Activated naive CD4-positive, alpha-beta T cell treated with anti-CD3 and anti-CD28 coated beads, Interleukin-2, amount 50 U/mL, for 16 hours (primary cell): ENCODE results near the gene TNK1.
A peak's percentile ranks its signal among the peaks of the same experiment; 100 is the strongest.

Experiments
- DNase-seq: peaks from one replicate; pipeline ENCODE4 v3.0.0-alpha.2; 2020

The TNK1 gene

DNA sequence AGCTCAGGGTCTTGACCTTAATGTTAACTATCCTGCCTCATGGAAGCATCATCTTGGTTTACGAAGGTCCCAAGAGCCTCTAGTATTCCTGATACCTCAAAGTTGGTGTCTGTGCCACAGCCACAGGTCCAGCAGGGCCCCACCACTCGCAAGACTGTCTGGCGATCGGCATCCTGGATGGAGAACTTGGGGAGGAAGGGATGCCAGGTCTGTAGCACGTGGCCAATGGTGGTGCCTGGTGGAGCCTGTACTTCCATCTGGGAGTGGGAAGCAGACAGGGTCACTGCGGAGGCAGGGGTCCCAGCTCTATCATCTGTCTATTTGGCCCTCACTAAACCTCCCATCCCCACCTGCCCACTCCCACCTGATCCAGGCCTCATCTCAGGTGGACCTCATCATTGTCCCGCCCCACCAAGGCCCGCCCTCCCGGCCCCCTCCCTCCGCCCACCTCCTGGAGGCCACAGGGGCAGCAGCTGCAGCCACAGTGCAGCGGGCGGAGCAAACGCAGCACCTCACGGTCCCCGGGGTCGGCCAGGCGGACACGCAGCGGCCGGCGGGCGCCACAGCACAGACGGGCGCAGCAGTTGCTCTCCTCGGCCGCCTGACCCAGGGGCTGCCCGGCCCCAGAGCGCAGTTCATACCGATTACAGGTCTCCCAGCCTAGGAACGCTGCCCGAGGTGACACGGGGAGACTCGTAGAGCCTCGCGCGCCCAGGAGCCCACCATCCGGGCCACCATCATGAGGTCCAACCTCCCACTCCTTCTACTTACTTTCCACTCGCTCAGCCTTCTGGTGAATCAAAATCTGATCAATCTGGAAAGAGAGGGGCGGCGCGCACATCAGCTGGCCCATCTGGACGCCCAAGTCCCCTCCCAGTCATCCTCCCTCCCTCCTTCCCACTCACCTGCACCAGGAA, 12.1 kb downstream of the TNK1 start:
- no peak for DNase-seq

DNA sequence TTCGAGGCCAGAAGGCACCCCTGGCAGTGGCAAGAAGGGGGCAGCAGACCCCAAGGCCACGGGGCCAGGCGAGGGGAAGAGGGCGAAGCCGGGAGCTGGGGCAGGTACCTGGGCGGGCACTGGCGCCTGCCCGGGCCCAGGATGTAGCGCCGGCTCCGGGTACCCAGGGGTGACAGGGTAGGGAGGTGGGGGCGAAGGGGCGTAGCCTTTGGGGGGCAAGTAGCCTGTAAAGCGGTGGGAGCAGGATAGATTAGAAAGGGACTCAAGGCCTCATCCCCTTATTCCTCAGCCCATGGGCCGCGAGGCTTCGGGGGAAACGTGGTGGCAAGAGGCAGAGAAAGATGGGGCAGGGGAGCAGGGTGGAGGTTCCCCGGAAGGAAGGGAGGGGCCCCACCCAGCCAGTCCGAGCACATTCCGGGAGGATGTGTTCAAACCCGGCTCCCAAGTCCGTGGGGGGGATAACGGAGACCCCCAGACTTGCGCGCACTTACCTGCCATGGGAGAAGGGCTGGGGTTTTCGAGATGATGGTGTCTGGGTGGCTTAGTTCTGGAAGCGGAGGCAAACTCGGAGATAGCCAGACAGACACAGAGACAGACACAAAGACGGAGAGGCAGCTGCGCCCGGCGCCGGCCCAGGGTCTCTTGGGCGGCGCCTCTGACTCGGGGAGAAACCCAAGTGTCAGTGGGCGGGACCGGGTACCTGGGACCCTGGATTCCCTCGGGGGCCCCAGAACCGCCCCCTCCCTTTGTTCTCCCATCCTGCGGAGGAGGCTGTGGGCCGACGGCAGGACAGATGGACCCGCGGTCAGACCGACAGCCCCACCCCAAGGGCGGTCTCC, 12.9 kb downstream of the TNK1 start:
- peak; percentile 66 for DNase-seq

DNA sequence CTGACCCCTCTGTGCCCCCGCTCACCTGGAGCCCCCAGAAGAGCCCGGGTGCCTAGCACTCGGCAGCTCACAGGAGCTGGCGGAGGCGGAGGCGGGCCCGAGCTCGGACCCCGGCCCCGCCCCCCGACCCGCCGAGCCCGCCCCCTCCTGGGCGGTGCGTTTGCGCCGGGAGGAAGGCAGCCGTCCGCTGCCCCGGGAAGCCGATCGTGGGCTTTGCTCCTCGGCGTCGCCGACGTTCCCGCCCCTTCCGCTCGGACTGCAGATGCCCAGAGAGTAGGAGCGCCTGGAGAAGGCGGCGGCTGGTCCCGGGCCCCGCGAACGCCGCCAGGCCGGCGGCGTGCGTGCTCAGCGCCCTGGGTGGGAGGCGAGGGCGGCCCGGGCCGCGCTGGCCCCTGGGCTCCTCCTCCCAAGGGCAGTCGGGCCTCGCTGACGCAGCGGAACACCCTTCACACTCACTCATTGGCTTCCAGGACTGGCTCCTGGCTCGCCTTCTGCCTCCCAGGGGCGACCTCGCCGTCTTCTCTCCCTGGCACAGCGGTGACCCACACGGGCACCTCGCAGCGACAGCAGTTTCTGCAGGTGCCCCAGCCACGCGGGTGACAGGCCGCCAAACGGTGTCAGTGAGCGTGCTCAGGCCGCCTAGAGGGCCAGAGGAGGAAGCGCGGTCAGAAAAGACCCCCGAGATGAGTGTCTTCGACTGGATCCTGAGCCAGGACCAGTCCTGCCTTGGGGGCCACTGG, 13.7 kb downstream of the TNK1 start, which contains the start of gene PLSCR3:
TSS of gene PLSCR3 (minus strand) at position 74 of the 740 bp plus-strand sequence. CDS start 415 bp downstream, outside the sequence.
- peak; percentile 85 for DNase-seq

DNA sequence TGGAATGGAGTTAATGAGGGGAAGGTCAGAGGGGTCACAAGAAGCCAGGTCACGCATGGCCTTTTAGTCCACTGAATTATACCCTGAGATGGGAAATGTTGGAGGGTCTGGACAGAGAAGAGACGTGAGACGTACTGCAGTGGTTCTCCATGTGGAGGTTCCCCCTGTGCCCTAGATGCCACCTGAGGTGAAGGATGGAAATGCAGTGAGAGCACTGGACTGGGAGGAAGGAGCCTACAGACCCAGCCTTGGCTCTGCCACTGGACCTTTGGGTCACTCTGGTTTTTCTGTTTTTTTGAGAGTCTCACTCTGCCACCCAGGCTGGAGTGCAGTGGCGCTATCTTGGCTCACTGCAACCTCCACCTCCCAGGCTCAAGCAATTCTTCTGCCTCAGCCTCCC, 15.3 kb downstream of the TNK1 start:
- DNase-seq: no peak

DNA sequence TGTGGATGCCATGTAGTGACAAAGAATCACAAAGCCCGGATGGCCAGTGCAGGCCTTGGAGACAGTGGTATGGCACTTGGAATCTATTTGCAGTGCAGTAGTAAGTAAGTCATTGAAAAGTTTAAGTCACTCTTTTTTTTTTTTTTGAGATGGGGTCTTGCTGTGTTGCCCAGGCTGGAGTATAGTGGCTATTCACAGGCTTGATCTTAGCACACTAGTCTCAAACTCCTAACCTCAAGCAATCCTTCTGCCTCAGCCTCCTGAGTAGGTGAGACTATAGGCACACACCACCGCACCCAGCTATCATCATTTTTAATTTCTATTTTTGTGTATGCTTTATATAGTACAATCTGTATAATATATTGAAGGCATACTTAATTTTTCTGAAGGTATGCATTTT, 17.7 kb downstream of the TNK1 start:
- DNase-seq: no peak

DNA sequence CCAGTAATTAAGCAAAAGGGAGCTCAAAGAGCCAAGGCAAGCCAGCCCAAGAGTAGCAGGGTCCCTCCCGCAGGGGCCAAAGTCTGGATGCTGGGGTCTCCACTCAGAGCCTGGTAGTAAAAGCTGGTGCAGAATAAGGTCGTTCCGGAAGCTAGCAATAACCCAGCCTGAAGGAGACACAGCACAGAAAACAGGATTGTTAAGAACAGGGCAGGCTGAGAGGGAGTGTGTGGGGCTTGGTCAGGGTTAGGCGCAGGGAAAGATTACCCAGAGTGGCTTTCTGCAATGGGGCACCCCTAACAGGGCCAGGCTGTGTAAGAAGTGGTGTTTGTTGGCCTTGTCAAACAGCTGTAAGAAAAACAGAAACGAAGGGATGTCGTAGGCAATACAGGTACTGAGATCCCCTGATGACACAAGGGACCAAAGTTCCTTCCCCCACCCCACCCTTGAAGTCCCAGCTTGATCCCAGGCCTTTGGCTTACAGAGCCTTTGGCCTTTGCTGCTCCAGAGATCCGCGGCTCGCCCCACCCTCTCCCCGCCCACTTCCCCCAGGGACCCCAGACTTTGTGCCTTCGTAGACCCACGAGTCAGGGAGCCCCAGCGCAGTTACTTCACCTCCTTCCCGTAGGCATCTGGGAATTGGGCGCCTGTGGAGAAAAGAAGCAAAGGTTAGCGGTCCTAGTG, 22.3 kb downstream of the TNK1 start:
- no peak for DNase-seq

DNA sequence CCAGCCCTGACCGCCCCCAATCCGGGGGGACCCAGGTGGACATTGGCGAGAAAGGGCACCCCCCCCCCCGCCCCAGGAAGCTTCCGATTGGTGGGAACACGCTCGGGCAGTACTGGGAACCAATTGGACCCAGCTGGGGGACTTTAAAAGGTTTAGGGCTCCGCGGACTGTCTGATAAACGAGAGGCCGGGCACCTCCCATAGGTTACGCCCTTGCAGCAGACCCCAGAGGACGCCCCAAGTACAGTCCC, 22.8 kb downstream of the TNK1 start:
- no peak for DNase-seq

DNA sequence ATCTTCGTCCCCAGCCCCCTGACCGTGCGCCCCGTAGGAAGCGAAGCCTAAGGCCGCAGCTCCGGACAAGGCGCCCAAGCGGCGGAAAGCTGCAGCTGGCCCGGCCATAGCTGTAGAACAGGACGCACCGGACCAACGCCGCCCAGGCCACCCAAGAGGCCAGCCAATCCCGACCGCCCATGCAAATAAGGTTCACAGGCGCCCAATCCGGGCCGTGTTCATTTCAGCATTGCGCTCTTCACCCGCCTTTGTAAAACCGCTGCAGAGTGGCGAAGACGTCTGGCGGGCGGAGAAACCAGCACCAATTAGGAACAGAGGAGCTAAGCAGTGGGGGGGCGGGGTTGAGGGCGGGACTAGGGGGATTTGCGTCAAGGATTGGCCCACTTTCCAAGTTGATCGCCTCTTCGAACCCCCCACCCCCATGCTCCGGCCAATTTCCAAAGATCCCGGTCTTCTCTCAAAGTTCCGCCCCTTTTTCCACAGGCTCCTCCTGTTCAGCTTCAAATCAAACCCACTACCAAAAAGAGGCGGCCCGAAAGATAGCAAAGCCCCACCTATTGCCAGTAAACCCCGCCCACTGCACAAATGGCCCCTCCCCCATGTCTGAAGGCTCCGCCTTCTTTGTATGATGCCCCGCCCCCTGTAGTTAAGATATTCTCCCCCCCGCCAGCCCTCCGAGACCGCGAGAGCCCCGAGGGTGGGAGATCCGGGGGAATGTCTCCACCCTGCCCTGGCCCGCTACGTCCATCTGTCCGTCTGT, 23.3 kb downstream of the TNK1 start, which contains the start of gene TMEM256:
TSS of gene TMEM256 (minus strand) at position 121 of the 760 bp plus-strand sequence. CDS start at position 108, 13 bp downstream.
- DNase-seq: peak; percentile 94

DNA sequence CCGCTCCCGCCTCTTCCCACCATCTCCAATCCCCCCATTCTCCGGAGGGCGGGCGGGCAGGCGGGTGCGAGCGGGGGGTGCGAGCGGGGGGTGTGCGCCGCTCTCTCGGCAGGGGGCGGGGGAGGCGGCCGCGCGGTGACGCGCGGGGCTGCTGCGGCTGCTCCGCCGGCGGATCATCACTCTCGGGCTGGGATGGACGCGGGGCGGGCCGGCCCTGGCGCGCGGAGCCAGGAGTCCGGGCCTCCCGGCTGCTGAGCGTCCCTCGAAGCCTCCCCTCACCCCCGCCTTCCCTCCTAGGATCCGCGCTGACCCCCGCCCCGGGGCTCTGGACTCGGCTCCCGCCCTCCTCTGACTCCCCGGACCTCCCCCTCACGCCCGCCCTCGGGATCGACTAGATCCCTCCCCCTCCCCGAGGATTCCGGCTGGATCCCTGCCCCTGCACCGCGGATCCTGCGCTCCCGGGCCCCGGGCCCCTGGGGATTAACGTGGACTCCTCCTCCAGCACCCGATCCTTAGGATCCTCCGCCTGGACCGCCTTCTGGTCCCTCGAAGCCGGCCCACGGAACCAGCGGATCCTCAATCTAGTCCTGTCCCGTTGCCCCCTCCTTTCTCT, 24.0 kb downstream of the TNK1 start:
- DNase-seq: peak; percentile 78

DNA sequence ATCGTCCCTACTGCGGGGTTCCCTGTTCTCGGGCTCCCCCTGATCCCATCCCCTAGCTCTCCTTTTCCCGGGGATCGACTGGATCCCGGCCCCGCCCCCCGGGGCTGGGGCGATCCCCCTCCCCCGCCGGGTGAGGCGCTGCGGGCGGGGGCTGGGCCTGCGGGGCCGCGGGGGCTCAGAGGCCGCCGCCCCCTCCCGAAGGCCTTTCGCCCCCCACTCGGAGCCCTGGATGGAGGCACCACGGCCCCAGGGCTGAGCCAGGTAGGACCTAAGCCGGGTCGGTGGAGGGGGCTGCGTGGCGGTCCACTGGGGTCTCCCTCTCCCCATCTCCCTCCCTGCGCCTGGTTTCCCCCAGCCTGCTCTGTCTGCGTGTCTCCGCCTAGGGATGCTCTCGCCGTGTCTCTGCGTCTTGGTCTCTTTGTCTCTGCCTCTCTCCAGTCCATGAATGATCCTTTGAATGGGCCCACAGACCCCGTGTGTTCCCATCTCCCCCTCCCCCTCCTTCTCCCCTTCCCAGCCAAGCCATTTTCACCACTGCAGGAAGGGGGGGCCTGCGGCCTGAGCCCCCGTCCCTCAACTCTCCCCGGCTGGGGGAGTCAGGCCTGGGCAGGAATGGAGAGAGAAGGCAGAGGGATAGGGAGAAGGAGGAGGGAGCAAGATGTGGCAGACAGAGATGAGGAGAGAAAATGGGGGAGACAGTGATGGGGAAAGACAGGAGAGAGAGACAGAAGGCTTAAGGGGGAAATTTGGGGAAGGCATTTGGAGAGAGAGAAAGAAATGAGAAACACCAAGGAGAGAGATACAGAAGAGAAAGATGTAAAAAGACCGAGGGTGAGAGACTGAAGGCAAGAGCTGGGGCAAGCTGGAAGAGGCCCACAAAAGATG, 24.7 kb downstream of the TNK1 start:
- DNase-seq: no peak

DNA sequence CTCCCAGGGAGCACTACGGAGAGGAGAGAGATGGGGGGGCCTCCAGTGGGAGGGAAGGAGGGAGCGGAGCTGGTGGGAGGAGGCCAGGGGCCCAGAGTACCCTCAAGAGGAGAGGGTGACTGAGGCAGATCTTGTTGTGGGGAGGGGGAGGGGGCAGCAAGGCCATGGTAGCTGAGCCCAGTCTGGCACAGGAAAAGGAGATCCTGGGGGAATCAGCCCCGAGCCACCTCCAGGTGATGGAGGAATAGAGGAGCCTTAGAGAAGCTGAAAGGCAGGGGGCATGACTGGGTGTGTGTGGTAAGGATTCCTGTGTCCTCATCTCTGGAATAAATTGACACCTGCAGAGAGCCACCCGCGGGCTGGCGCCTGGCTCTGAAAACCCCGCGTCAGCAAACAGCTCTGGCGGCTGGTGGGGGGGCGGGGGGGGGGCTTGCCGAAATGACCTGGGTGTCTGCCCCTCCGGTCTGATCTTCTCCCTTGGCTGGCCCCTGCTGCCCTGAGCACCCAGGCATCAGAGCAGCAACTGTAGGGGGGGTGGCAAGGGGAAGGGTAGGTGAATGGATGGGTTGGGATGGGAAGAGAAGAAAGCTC, 25.4 kb downstream of the TNK1 start:
- DNase-seq: no peak

DNA sequence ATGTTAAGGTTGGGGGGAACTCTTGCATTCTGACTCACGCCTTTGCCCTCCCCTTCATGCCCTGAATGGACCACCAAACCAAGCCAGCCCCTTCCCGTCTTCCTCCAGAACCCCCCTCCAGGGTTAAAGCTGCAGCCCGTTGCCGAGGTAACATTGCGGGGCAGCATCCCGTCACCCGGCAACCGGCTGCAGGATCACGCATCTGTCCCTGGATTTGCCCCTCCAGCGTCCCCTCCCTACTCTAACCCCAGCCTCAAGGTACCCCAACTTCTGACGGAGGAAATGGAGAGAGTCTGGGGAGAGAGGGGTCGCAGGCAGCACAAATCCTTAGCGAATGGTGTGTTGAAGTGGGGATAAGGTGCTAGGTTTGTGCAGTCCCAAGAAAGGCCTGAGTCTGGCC, 26.2 kb downstream of the TNK1 start:
- DNase-seq: no peak

DNA sequence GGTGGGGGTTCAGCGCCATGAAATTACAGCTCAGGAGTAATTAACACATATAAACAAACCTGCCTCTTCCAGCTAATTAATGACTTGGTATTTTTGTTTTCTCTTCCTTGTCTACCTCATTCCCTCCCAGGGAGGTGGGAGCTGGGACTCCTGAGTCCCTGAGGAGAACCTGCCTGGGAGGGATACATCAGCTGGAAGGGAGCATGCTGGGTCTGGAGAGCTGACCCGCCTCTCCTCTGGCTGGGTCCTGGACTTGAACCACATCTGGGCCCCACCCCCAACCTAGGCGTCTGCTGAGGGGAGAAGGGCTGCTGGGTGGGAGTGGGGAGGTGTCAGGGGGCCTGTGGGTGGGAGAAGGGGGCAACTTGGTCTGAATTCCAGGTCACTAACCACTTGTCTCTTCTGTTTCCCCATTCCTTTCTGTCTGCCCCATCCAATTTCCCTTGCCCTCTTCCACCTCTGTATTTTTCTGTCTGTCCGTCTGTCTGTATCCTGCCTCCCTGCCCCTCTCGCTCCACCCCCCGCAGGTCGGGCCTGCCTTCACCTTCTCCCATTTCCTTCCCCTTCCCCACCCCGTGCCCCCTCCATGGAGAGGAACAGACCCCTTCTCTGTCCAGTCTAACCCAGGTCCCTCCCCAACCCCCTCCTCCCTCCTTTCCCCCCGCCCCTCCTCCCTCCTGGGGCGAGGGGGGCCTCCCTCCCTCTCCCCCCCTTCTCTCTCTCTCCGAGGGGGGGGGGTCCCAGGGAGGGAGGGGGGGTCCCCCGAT, 26.8 kb downstream of the TNK1 start, which contains the start of gene NLGN2:
TSS of gene NLGN2 (plus strand) at position 361 of the 767 bp plus-strand sequence. CDS start 411 bp downstream, outside the sequence.
- DNase-seq: no peak

DNA sequence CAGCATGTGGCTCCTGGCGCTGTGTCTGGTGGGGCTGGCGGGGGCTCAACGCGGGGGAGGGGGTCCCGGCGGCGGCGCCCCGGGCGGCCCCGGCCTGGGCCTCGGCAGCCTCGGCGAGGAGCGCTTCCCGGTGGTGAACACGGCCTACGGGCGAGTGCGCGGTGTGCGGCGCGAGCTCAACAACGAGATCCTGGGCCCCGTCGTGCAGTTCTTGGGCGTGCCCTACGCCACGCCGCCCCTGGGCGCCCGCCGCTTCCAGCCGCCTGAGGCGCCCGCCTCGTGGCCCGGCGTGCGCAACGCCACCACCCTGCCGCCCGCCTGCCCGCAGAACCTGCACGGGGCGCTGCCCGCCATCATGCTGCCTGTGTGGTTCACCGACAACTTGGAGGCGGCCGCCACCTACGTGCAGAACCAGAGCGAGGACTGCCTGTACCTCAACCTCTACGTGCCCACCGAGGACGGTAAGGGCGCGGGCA, 27.4 kb downstream of the TNK1 start:
- DNase-seq: peak; percentile 44

DNA sequence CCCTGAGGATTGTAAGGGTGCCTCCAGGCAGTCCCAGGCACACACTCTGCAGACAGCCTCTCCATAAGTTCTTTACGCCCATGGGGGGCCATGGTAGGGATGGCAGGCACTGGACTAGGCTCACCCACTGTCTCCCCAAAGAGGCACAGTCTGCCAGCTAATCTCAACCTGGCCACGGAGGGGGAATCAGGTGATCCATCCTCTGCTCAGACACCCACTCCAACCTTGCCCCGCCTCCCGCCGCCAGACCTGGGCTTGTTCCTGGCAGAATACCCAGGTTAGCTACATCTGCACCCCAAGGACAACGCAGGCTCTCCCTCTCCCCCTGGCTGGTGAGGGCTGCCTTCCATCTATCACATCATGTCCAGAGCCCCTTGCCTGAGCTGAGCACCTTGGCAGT, 28.0 kb downstream of the TNK1 start:
- DNase-seq: no peak

DNA sequence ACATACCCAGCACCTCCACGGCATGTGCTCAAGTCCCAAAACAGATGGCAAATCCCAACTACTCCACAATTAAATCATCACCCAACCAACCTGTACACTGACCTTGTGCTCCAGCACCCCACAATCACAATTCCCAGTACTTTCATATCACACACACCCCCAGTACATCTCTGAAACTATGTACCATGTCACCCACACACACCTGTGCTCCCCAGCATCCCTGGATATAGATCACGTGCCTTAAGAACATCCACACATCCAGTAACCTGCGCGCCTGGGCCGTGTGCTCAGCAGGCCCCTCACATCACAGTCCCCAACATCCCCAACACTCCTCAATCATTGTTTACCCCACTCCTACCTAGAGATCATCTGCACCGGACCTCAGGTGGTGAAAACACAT, 28.8 kb downstream of the TNK1 start:
- no peak for DNase-seq

DNA sequence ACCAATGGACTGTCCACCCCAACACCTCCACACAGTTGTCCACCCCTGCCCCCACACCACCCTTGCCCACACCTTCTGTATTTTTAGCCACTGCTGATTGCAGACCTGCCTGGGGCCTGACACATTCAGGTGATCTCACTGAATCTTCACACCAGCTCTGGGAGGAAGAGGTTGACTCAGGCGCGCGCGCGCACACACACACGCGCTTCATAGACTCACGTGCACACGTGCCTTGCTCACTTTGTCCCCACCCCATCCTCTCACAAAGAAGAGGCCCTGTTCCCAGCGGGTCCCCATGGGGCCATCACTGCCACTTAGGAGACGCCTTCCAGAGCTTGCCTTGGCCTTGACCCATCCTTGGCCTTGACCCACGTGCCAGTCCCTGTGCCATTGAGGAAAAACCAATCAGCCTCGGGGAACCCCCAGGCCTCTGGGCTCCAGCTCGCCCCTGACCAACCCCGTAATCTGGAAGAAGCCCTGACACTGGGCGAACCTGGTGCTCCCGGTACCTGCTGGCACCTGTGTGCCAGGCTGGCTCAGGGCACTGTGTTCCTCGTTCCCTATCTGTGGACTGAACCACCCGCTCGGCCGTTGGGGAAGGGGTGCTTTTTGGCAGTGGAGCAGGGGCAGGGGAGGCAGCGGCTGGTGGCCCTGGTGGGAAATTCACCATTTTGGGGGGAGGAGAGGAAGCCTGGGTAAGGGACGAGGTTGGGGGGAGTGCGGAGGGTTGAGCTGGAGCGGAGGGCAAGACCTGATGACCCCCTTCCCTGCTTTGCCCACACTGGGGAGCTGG, 29.9 kb downstream of the TNK1 start:
- no peak for DNase-seq

DNA sequence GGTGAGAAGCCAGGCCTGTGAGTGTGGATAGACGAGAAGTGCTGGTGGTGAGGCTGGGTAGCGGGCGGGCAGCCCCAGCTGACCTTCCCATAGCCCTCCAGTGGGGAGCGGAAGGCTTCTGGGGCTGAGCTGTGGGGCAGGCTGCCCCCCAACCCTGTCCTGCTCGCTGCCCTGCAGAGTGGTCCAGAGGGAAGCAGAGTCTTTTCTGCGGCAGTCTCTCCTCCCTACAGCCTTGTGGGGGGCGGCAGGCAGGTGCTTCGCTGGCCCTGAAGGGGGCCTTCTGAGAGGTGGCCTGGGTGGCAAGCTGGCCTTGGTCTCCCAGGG, 30.5 kb downstream of the TNK1 start:
- DNase-seq: no peak
